HEK293 (cell line): ENCODE measurements around the gene CLNK.

ENCODE experiments used
- CTCF ChIA-PET: fragments of 350-600 bp; formaldehyde crosslinking; extraction: SDS; loops from one replicate; lab custom pipeline; 2021; ENCODE audit warnings: antibody characterized with exemption; lab: Yijun Ruan, JAX
- POLR2A ChIA-PET: fragments of 300-600 bp; formaldehyde crosslinking; extraction: SDS; loops from one replicate; lab custom pipeline; 2020; ENCODE audit warnings: antibody characterized with exemption, inconsistent platforms; lab: Yijun Ruan, JAX
- H3K27ac ChIP-seq: fragments of 200-500 bp; sonication (Bioruptor generic); 2 replicates; pipeline ENCODE4 v1.5.1; 2014; ENCODE audit warnings: low read depth, low read length, control low read depth, inconsistent platforms; ENCODE audit errors: extremely low read depth
- H3K36me3 ChIP-seq, 2 experiments: fragments of 200-500 bp in 1 of 2; sonication (Bioruptor generic) in 1 of 2; 1 replicate in 1 of 2; 2 replicates in 1 of 2; pipeline ENCODE4 v1.5.1; 2014 to 2017; ENCODE audit warnings: inconsistent platforms in 2 of 2, low read length in 2 of 2; ENCODE audit not compliant: control insufficient read depth in 2 of 2, insufficient read depth in 1 of 2
- H3K4me1 ChIP-seq: fragments of 200-500 bp; sonication (Bioruptor generic); 2 replicates; pipeline ENCODE4 v1.5.1; 2014; ENCODE audit warnings: mild to moderate bottlenecking, low read length, inconsistent platforms; ENCODE audit not compliant: control insufficient read depth, insufficient read depth
- H3K4me3 ChIP-seq: 2 replicates; pipeline ENCODE4 v1.5.1; 2011; ENCODE audit warnings: low read depth, mild to moderate bottlenecking, control low read depth, low read length, moderate library complexity
- H3K9me3 ChIP-seq: fragments of 200-500 bp; sonication (Bioruptor generic); 2 replicates; pipeline ENCODE4 v1.5.1; 2014; ENCODE audit warnings: low read depth, low read length, inconsistent platforms; ENCODE audit not compliant: control insufficient read depth, insufficient read depth
- IKZF3 ChIP-seq: fragments of 450-650 bp; IDR thresholded peaks from 2 replicates; pipeline ENCODE4 v1.5.0; 2018; ENCODE audit warnings: missing biosample characterization, mild to moderate bottlenecking, missing genetic modification characterization, moderate library complexity
- SP3 ChIP-seq: fragments of 450-650 bp; formaldehyde crosslinking; IDR thresholded peaks from 2 replicates; pipeline ENCODE4 v1.5.1; 2016; ENCODE audit warnings: missing biosample characterization, missing genetic modification characterization
- TRIM28 ChIP-seq: IDR thresholded peaks from 2 replicates; pipeline ENCODE4 v1.6.1; 2011; ENCODE audit warnings: low read length, control low read depth, borderline replicate concordance
- YY2 ChIP-seq: fragments of 450-650 bp; formaldehyde crosslinking; IDR thresholded peaks from 2 replicates; pipeline ENCODE4 v1.5.1; 2016; ENCODE audit warnings: missing biosample characterization, missing genetic modification characterization
- ZBTB17 ChIP-seq: fragments of 450-650 bp; formaldehyde crosslinking; IDR thresholded peaks from 2 replicates; pipeline ENCODE4 v1.5.1; 2016; ENCODE audit warnings: missing biosample characterization, missing genetic modification characterization
- ZBTB48 ChIP-seq: fragments of 450-650 bp; formaldehyde crosslinking; IDR thresholded peaks from 2 replicates; pipeline ENCODE4 v1.5.1; 2016; ENCODE audit warnings: missing biosample characterization, missing genetic modification characterization
- ZBTB49 ChIP-seq: fragments of 450-650 bp; formaldehyde crosslinking; IDR thresholded peaks from 2 replicates; pipeline ENCODE4 v1.5.1; 2016; ENCODE audit warnings: missing biosample characterization, missing genetic modification characterization, low read depth
- ZNF10 ChIP-seq: fragments of 450-650 bp; formaldehyde crosslinking; IDR thresholded peaks from 2 replicates; pipeline ENCODE4 v1.5.1; 2017; ENCODE audit warnings: missing biosample characterization, missing genetic modification characterization
- ZNF138 ChIP-seq: fragments of 450-650 bp; formaldehyde crosslinking; IDR thresholded peaks from 2 replicates; pipeline ENCODE4 v1.5.1; 2016; ENCODE audit warnings: missing biosample characterization, missing genetic modification characterization, borderline replicate concordance
- ZNF155 ChIP-seq: fragments of 450-650 bp; formaldehyde crosslinking; IDR thresholded peaks from 2 replicates; pipeline ENCODE4 v1.5.1; 2016; ENCODE audit warnings: missing biosample characterization, missing genetic modification characterization
- ZNF18 ChIP-seq: fragments of 450-650 bp; formaldehyde crosslinking; IDR thresholded peaks from 2 replicates; pipeline ENCODE4 v1.5.1; 2016; ENCODE audit warnings: missing biosample characterization, missing genetic modification characterization
- ZNF19 ChIP-seq: fragments of 450-650 bp; formaldehyde crosslinking; IDR thresholded peaks from 2 replicates; pipeline ENCODE4; 2016; ENCODE audit warnings: missing biosample characterization, missing genetic modification characterization, low read depth
- ZNF211 ChIP-seq: fragments of 450-650 bp; formaldehyde crosslinking; IDR thresholded peaks from 2 replicates; pipeline ENCODE4 v1.5.1; 2016; ENCODE audit warnings: low read depth, missing biosample characterization, missing genetic modification characterization
- ZNF366 ChIP-seq: fragments of 450-650 bp; formaldehyde crosslinking; conservative IDR thresholded peaks from 2 replicates; pipeline ENCODE4 v1.5.1; 2016; ENCODE audit warnings: missing biosample characterization, missing genetic modification characterization
- ZNF48 ChIP-seq: fragments of 450-650 bp; formaldehyde crosslinking; IDR thresholded peaks from 2 replicates; pipeline ENCODE4 v1.5.1; 2016; ENCODE audit warnings: missing biosample characterization, missing genetic modification characterization
- ZNF585B ChIP-seq: fragments of 450-650 bp; formaldehyde crosslinking; IDR thresholded peaks from 2 replicates; pipeline ENCODE4 v1.5.1; 2016; ENCODE audit warnings: missing biosample characterization, missing genetic modification characterization
- ZNF600 ChIP-seq: fragments of 450-650 bp; formaldehyde crosslinking; IDR thresholded peaks from 2 replicates; pipeline ENCODE4 v1.5.1; 2016; ENCODE audit warnings: missing biosample characterization, missing genetic modification characterization
- ZNF791 ChIP-seq: fragments of 450-650 bp; formaldehyde crosslinking; IDR thresholded peaks from 2 replicates; pipeline ENCODE4 v1.5.1; 2016; ENCODE audit warnings: missing biosample characterization, missing genetic modification characterization
- ZNF837 ChIP-seq: fragments of 450-650 bp; formaldehyde crosslinking; IDR thresholded peaks from 2 replicates; pipeline ENCODE4 v1.5.1; 2016; ENCODE audit warnings: missing biosample characterization, missing genetic modification characterization

Gene CLNK

GRCh38 chr4:10496200-10496599, 188.4 kb downstream of the CLNK start:
- TF ChIP-seq ZBTB48 (tag by site-specific recombination) = no peak
- no peak for TF ChIP-seq ZBTB17
- no peak for TF ChIP-seq ZNF18
- no peak for TF ChIP-seq ZNF791 (tag by site-specific recombination)
- TF ChIP-seq ZNF366 = no peak
- no peak for TF ChIP-seq ZNF211
- no peak for TF ChIP-seq TRIM28
- no peak for TF ChIP-seq ZNF10 (tag by site-specific recombination)
- no peak for TF ChIP-seq ZNF585B (tag by site-specific recombination)
- no peak for TF ChIP-seq ZNF19 (tag by site-specific recombination)
- no peak overlapping the region for H3K27ac ChIP-seq
- CTCF ChIA-PET = no interaction called here

GRCh38 chr4:10495651-10496050, 188.9 kb downstream of the CLNK start:
- TF ChIP-seq ZNF155 (tag by site-specific recombination) (no peak), ZBTB49 (tag by site-specific recombination) (no peak)
- Histone ChIP-seq H3K4me1 (no peaks in the 10 kb centered on the region), H3K4me3 (no peak overlapping the region), H3K9me3 (no peaks in the 10 kb centered on the region), H3K36me3 (no peaks in the 10 kb centered on the region), H3K27ac (no peak overlapping the region)
- CTCF ChIA-PET = no interaction called here
- POLR2A ChIA-PET = no interaction called here

More at GRCh38 chr4:10496200-10496599, 188.4 kb downstream of the CLNK start:
- Histone ChIP-seq H3K4me3 (no peak overlapping the region), H3K36me3 (no peaks in the 10 kb centered on the region), H3K4me1 (no peaks in the 10 kb centered on the region), H3K9me3 (no peaks in the 10 kb centered on the region)
- POLR2A ChIA-PET = no interaction called here

GRCh38 chr4:10492464-10492863, 192.1 kb downstream of the CLNK start:
- ChIA-PET CTCF (interaction anchor here (0.6 kb wide), 1 partner anchor 46 kb away, joined by 3 read pairs; no protein-coding TSS in a partner anchor), POLR2A (interaction anchor here (0.6 kb wide), 1 partner anchor 30 kb away, joined by 5 read pairs; no protein-coding TSS in a partner anchor)
- TF ChIP-seq ZNF48 (tag by site-specific recombination) (no peak), ZNF837 (tag by site-specific recombination) (no peak), IKZF3 (tag by site-specific recombination) (no peak), ZNF138 (tag by site-specific recombination) (no peak), SP3 (no peak), ZNF600 (tag by site-specific recombination) (no peak), YY2 (tag by site-specific recombination) (no peak)
- Histone ChIP-seq H3K9me3 (no peaks in the 10 kb centered on the region), H3K36me3 (no peaks in the 10 kb centered on the region), H3K4me1 (no peaks in the 10 kb centered on the region), H3K27ac (no peak overlapping the region), H3K4me3 (no peak overlapping the region)
